ENCODE results near the gene COQ8A. TPM values are rescaled to one million over a fixed set of nuclear protein-coding genes. Genes with fewer than 3 reads are reported as not detected.
"Not testable (repeated sequence)": the region's sequence is repeated elsewhere in the genome, so short reads cannot be mapped to it uniquely, and the experiment has no call there.

The COQ8A gene
- total RNA-seq, 1 donor from 2014 or later, result 29.7 TPM

DNA sequence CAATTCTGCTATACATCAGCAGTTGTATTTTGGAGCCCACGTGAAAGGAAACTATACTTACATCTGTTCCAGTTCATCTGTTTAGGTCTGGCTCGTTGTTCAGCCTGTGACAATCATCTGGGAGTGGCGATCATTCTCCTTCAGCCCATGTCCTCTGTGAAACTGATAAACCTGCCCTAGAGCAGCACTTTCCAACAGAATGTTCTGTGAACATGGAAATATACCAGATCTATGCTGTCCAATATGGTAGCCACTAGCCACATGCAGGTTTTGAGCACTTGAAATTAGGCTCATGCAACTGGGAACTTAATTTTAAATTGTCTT is 24.5 kb upstream of the COQ8A start:
- no peaks in the 10 kb centered on the region for H3K27me3 Mint-ChIP-seq
- no peak for DNase-seq (ENCODE audit: extremely low spot score, unreplicated experiment)
- no peak overlapping the region for H3K27ac Mint-ChIP-seq
- no peak overlapping the region for H3K4me3 Mint-ChIP-seq
- no peaks in the 10 kb centered on the region for H3K36me3 Mint-ChIP-seq
- no peak for TF ChIP-seq CTCF (conservative IDR thresholded peaks at IDR 0.05)
- no peaks in the 10 kb centered on the region for H3K9me3 Mint-ChIP-seq
- no peaks in the 10 kb centered on the region for H3K4me1 Mint-ChIP-seq (ENCODE audit: unreplicated experiment)

- Mint-ChIP-seq H3K27me3 (no peaks in the 10 kb centered on the region), H3K9me3 (no peaks in the 10 kb centered on the region), H3K4me1 (ENCODE audit: unreplicated experiment) (no peaks in the 10 kb centered on the region), H3K27ac (no peak overlapping the region), H3K36me3 (no peaks in the 10 kb centered on the region), H3K4me3 (no peak overlapping the region)
- no peak for TF ChIP-seq CTCF (conservative IDR thresholded peaks at IDR 0.05)
- DNase-seq (ENCODE audit: extremely low spot score, unreplicated experiment), result no peak
These were observed 23.6 kb upstream of the COQ8A start for GRCh38 chr1:226916497-226916896.

DNA sequence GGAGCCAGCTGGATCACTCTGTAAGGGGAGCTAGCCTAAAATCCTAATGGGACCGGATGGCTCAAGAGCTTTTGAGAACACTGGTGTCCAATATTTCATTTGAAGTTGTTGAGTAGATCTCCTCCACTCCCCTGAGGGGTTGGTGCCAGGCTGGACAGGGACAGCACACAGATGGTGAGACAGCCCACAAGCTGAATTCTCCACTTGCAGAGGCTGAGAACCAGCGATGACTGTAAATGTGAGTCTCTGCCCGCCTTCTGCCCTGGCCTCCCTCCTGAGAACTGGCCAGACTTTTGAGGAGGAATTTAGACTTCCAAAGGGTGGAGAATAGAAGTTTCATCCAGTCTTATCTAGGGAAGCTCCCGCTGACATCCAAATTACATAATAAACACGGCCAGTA is 20.5 kb upstream of the COQ8A start:
- no peak for DNase-seq (ENCODE audit: extremely low spot score, unreplicated experiment)
- H3K27me3 Mint-ChIP-seq, result no peaks in the 10 kb centered on the region
- no peak for TF ChIP-seq CTCF (conservative IDR thresholded peaks at IDR 0.05)
- H3K4me3 Mint-ChIP-seq, result no peak overlapping the region
- H3K4me1 Mint-ChIP-seq (ENCODE audit: unreplicated experiment), result no peaks in the 10 kb centered on the region
- no peaks in the 10 kb centered on the region for H3K36me3 Mint-ChIP-seq
- H3K27ac Mint-ChIP-seq, result no peak overlapping the region
- H3K9me3 Mint-ChIP-seq, result no peaks in the 10 kb centered on the region

GRCh38 chr1:226919995-226920394 is 20.1 kb upstream of the COQ8A start:
- Mint-ChIP-seq H3K4me3 (no peak overlapping the region), H3K27me3 (no peaks in the 10 kb centered on the region), H3K9me3 (no peaks in the 10 kb centered on the region), H3K4me1 (ENCODE audit: unreplicated experiment) (no peaks in the 10 kb centered on the region), H3K36me3 (no peaks in the 10 kb centered on the region), H3K27ac (no peak overlapping the region)
- no peak for TF ChIP-seq CTCF (conservative IDR thresholded peaks at IDR 0.05)
- no peak for DNase-seq (ENCODE audit: extremely low spot score, unreplicated experiment)

GRCh38 chr1:226920446-226920894 is 19.6 kb upstream of the COQ8A start:
- no peaks in the 10 kb centered on the region for H3K36me3 Mint-ChIP-seq
- no peak overlapping the region for H3K27ac Mint-ChIP-seq
- H3K4me1 Mint-ChIP-seq (ENCODE audit: unreplicated experiment), result no peaks in the 10 kb centered on the region
- no peak overlapping the region for H3K4me3 Mint-ChIP-seq
- DNase-seq (ENCODE audit: extremely low spot score, unreplicated experiment), result no peak
- TF ChIP-seq CTCF (conservative IDR thresholded peaks at IDR 0.05), result no peak
- H3K9me3 Mint-ChIP-seq, result no peaks in the 10 kb centered on the region
- no peaks in the 10 kb centered on the region for H3K27me3 Mint-ChIP-seq

DNA sequence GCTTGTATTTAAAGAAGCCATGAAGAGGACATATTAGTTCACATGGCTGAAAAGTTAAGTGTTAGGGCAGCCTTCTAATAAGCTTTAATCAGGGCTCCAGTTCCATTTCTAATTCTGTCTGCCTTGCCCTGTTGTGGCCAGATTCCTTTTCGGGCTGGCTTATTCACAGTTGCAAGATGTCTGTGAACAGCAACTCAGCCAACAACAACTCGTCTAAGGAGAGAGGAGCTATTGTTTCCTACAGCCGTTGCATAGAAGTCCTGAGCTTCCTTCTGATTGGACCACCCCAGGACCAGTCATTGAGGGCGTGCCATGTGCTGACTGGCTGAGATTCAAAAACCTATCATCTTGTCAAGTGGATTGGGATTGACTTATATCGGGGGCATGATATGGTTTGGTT is 18.6 kb upstream of the COQ8A start:
- no peak overlapping the region for H3K27ac Mint-ChIP-seq
- H3K4me3 Mint-ChIP-seq, result no peak overlapping the region

GRCh38 chr1:226929260-226930111 is 10.6 kb upstream of the COQ8A start:
- H3K4me3 Mint-ChIP-seq; H3K36me3 Mint-ChIP-seq; H3K4me1 Mint-ChIP-seq (ENCODE audit: unreplicated experiment); H3K27me3 Mint-ChIP-seq; H3K9me3 Mint-ChIP-seq; DNase-seq (ENCODE audit: extremely low spot score, unreplicated experiment); H3K27ac Mint-ChIP-seq: not testable (repeated sequence)

More for the DNA sequence above, 18.6 kb upstream of the COQ8A start:
- DNase-seq (ENCODE audit: extremely low spot score, unreplicated experiment), result no peak
- H3K36me3 Mint-ChIP-seq, result no peaks in the 10 kb centered on the region
- H3K9me3 Mint-ChIP-seq, result no peaks in the 10 kb centered on the region
- no peak for TF ChIP-seq CTCF (conservative IDR thresholded peaks at IDR 0.05)
- no peaks in the 10 kb centered on the region for H3K27me3 Mint-ChIP-seq
- H3K4me1 Mint-ChIP-seq (ENCODE audit: unreplicated experiment), result no peaks in the 10 kb centered on the region
